ENCODE data around the gene TPST1.

- TF ChIP-seq POLR2A (IDR thresholded peaks at IDR 0.05) = no peak
- no peak for TF ChIP-seq CTCF (IDR thresholded peaks at IDR 0.05)
These were observed 157.0 kb downstream of the TPST1 start for GRCh38 chr7:66362136-66362535.

Data from Peyer's patch (tissue), 4 donors.